AG04450 (cell line): ENCODE data around the gene TEX35. TPM values are rescaled to one million over a fixed set of nuclear protein-coding genes. Genes with fewer than 3 reads are reported as not detected.
A peak's percentile ranks its signal among the peaks of the same experiment; 100 is the strongest.
"Not testable (repeated sequence)": the region's sequence is repeated elsewhere in the genome, so short reads cannot be mapped to it uniquely, and the experiment has no call there.

ENCODE experiments used
- CTCF ChIA-PET: fragments of 300-600, 350-600 bp; formaldehyde crosslinking; extraction: SDS; loops from one replicate; lab custom pipeline; 2022; ENCODE audit warnings: antibody characterized with exemption, inconsistent platforms; lab: Charles Lee
- POLR2A ChIA-PET: fragments of 350-600 bp; formaldehyde crosslinking; extraction: SDS; loops from one replicate; lab custom pipeline; 2021; ENCODE audit warnings: antibody characterized with exemption, inconsistent platforms; lab: Yijun Ruan, JAX
- DNase-seq: peaks from one replicate; pipeline ENCODE4 v3.0.0-alpha.2; 2011; ENCODE audit warnings: low read depth, low spot score
- H3K27ac ChIP-seq: one replicate; pipeline ENCODE4 v1.5.1; 2012; ENCODE audit warnings: low read depth, low read length, control low read depth
- H3K27me3 ChIP-seq: one replicate; pipeline ENCODE4 v1.6.0; 2012; ENCODE audit warnings: low read length; ENCODE audit not compliant: control insufficient read depth, insufficient read depth
- H3K4me3 ChIP-seq: 2 replicates; pipeline ENCODE4 v1.5.1; 2011; ENCODE audit warnings: mild to moderate bottlenecking, low read depth, low read length, control low read depth
- H3K9me3 ChIP-seq: 2 replicates; pipeline ENCODE4 v1.5.1; 2012; ENCODE audit warnings: low read length; ENCODE audit not compliant: control insufficient read depth, insufficient read depth
- CTCF ChIP-seq: IDR thresholded peaks from 2 replicates; pipeline ENCODE4 v1.5.1; 2011; ENCODE audit warnings: low read depth, low read length, control low read depth, inconsistent platforms
- polyA plus RNA-seq: library from polyadenylated mRNA; depleted of rRNA; stranded (reverse); fragments of >200 nt; gene quantifications from 2 replicates; pipeline ENCODE4 v1.2.3, GENCODE V29; 2011

TEX35 gene
- polyA plus RNA-seq, 1 experiment: not detected

- no peak for DNase-seq
- CTCF ChIA-PET: interaction anchor here (0.5 to 5.2 kb wide), 44 partner anchors 8 to 1314 kb away, joined by 3 to 187 read pairs (median 7); partner anchors contain the start of gene TEX35
- Histone ChIP-seq H3K4me3 (no peak overlapping the region), H3K9me3 (no peaks in the 10 kb centered on the region), H3K27me3 (peaks cover 3% of the 10 kb centered on the region), H3K27ac (no peak overlapping the region)
- TF ChIP-seq CTCF: no peak; the same call in 1 of the 2 replicates
- POLR2A ChIA-PET: no interaction called here
These were observed 11.9 kb upstream of the TEX35 start for GRCh38 chr1:178500936-178501554.

GRCh38 chr1:178501705-178502329 lies 11.1 kb upstream of the TEX35 start:
- CTCF ChIA-PET: interaction anchor here (0.6 to 5.2 kb wide), 79 partner anchors 9 to 1313 kb away, joined by 3 to 187 read pairs (median 4); partner anchors contain the start of gene TEX35
- peak; percentile 36 for DNase-seq
- Histone ChIP-seq H3K4me3 (no peak overlapping the region), H3K27ac (no peak overlapping the region), H3K9me3 (no peaks in the 10 kb centered on the region), H3K27me3 (peaks cover 3% of the 10 kb centered on the region)
- POLR2A ChIA-PET: no interaction called here
- TF ChIP-seq CTCF: peak; percentile 97

- Histone ChIP-seq H3K9me3 (no peaks in the 10 kb centered on the region), H3K4me3 (no peak overlapping the region), H3K27ac (no peak overlapping the region), H3K27me3 (peaks cover 3% of the 10 kb centered on the region)
- CTCF ChIA-PET: interaction anchor here (0.6 to 5.2 kb wide), 73 partner anchors 10 to 850 kb away, joined by 3 to 187 read pairs (median 4); partner anchors contain the start of gene TEX35
- no peak for TF ChIP-seq CTCF
- POLR2A ChIA-PET: no interaction called here
- DNase-seq: no peak
These were observed 10.6 kb upstream of the TEX35 start for GRCh38 chr1:178502330-178502714.

GRCh38 chr1:178502856-178503255 lies 10.1 kb upstream of the TEX35 start:
- peaks cover 3% of the 10 kb centered on the region for H3K27me3 ChIP-seq
- no peak for DNase-seq
- POLR2A ChIA-PET: no interaction called here
- no peak overlapping the region for H3K27ac ChIP-seq
- CTCF ChIA-PET: interaction anchor here (0.7 to 5.2 kb wide), 11 partner anchors 16 to 500 kb away, joined by 3 to 187 read pairs (median 9); no protein-coding TSS in a partner anchor
- no peak for TF ChIP-seq CTCF
- no peaks in the 10 kb centered on the region for H3K9me3 ChIP-seq
- no peak overlapping the region for H3K4me3 ChIP-seq

- POLR2A ChIA-PET: not testable (repeated sequence)
- CTCF ChIA-PET: interaction anchor here (1.1 to 5.2 kb wide), 5 partner anchors 28 to 500 kb away, joined by 3 to 187 read pairs (median 21); no protein-coding TSS in a partner anchor
These were observed 9.6 kb upstream of the TEX35 start for GRCh38 chr1:178503316-178503715.

More at GRCh38 chr1:178503316-178503715, 9.6 kb upstream of the TEX35 start:
- H3K4me3 ChIP-seq, H3K27me3 ChIP-seq, H3K27ac ChIP-seq, H3K9me3 ChIP-seq, DNase-seq: not testable (repeated sequence)
